Type B pancreatic cell (in vitro differentiated cells): ENCODE results near the gene FAXC. TPM values are rescaled to one million over a fixed set of nuclear protein-coding genes. Genes with fewer than 3 reads are reported as not detected.

Experiments used
- DNase-seq: peaks from one replicate; pipeline ENCODE4 v3.0.0; 2021; ENCODE audit warnings: mixed read lengths; ENCODE audit not compliant: unreplicated experiment; ENCODE audit errors: extremely low spot score
- H3K27ac Mint-ChIP-seq: 2 replicates; pipeline ENCODE4 v1.8.0; 2021; ENCODE audit warnings: mild to moderate bottlenecking, mixed read lengths
- H3K27me3 Mint-ChIP-seq: 2 replicates; pipeline ENCODE4 v1.8.0; 2021; ENCODE audit warnings: mixed read lengths
- H3K36me3 Mint-ChIP-seq: 2 replicates; pipeline ENCODE4 v1.8.0; 2021; ENCODE audit warnings: mixed read lengths
- H3K4me1 Mint-ChIP-seq: one replicate; pipeline ENCODE4 v1.8.0; 2021; ENCODE audit warnings: mixed read lengths; ENCODE audit not compliant: unreplicated experiment
- H3K4me3 Mint-ChIP-seq: 2 replicates; pipeline ENCODE4 v1.8.0; 2021; ENCODE audit warnings: mild to moderate bottlenecking, mixed read lengths
- H3K9me3 Mint-ChIP-seq: 2 replicates; pipeline ENCODE4 v1.8.0; 2021; ENCODE audit warnings: mixed read lengths
- total RNA-seq: library from RNA; stranded (reverse); gene quantifications from 2 replicates; pipeline ENCODE4 v1.2.1, GENCODE V29; 2021; ENCODE audit warnings: low replicate concordance
- TF ChIP-seq, protein P1 (sequence below): fragments of 200-600 bp; sonication (generic); conservative IDR thresholded peaks from 2 replicates; pipeline ENCODE4 v1.5.0; 2021; ENCODE audit warnings: antibody characterized with exemption, mild to moderate bottlenecking

FAXC gene
- total RNA-seq, 1 donor from 2014 or later: 12.5 TPM

DNA sequence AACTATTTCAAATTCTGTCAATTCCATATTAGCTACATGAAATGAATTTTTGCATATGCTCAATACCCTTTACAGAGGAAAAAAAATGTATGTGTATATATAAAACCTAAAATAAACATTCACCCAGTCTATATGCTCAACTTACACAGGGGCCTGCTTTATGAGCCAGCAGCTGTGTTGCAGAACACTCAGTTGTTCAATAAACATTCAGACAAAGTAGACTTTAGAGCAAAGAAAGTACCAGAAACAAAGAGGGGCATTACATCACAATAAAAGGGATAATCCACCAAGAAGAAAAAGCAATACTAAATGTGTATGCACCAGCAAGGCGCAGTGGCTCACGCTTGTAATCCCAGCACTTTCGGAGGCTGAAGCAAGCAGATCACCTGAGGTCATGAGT, 35.0 kb upstream of the FAXC start:
- Mint-ChIP-seq H3K36me3 (no peaks in the 10 kb centered on the region), H3K27ac (no peak overlapping the region), H3K9me3 (no peaks in the 10 kb centered on the region), H3K4me3 (no peak overlapping the region), H3K27me3 (no peaks in the 10 kb centered on the region), H3K4me1 (no peaks in the 10 kb centered on the region)
- DNase-seq: no peak
- TF ChIP-seq, protein P1, sequence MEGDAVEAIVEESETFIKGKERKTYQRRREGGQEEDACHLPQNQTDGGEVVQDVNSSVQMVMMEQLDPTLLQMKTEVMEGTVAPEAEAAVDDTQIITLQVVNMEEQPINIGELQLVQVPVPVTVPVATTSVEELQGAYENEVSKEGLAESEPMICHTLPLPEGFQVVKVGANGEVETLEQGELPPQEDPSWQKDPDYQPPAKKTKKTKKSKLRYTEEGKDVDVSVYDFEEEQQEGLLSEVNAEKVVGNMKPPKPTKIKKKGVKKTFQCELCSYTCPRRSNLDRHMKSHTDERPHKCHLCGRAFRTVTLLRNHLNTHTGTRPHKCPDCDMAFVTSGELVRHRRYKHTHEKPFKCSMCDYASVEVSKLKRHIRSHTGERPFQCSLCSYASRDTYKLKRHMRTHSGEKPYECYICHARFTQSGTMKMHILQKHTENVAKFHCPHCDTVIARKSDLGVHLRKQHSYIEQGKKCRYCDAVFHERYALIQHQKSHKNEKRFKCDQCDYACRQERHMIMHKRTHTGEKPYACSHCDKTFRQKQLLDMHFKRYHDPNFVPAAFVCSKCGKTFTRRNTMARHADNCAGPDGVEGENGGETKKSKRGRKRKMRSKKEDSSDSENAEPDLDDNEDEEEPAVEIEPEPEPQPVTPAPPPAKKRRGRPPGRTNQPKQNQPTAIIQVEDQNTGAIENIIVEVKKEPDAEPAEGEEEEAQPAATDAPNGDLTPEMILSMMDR: no peak

DNA sequence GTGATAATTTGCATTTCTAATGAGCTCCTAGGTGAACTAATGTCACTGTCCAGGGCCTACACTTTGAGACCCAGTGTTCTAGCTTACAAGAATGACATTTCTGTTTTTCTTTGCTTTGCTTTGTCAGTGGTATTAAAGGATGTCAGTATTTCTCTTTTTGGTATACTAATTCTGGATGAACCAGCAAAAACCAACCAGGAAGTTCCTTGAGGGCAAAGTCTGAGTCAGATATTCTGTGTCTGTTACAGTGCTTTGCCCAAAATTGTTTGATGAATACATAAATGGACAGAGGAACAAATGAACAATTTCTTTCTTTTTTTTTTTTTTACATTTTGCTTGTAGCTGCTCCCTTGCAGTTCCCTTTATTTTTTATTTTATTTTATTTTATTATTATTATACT, 29.2 kb upstream of the FAXC start:
- H3K4me3 Mint-ChIP-seq: no peak overlapping the region
- H3K36me3 Mint-ChIP-seq: no peaks in the 10 kb centered on the region
- DNase-seq: no peak
- no peak overlapping the region for H3K27ac Mint-ChIP-seq
- H3K4me1 Mint-ChIP-seq: no peaks in the 10 kb centered on the region
- no peaks in the 10 kb centered on the region for H3K9me3 Mint-ChIP-seq
- TF ChIP-seq, protein P1: no peak
- no peaks in the 10 kb centered on the region for H3K27me3 Mint-ChIP-seq

DNA sequence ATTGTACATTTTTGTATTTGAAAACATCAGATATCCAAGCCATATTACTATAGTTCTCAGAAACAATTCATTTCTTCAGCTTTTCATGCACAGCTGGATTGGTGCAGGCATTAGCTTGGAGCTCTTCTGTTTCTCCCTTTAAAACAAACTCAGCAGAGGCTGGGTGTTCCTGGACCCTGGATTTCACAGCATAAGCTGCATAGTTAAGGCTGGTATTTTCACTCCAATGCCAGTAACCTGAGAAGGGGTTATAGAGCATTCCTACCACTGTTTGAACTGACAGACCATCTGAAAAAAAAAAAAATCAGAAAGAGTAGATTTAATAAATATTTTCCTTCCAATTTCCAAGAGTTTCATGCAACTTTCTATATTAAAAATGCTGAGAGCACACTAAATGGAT, 20.1 kb upstream of the FAXC start:
- Mint-ChIP-seq H3K4me3 (no peak overlapping the region), H3K36me3 (no peaks in the 10 kb centered on the region), H3K27ac (no peak overlapping the region), H3K4me1 (peaks cover 6% of the 10 kb centered on the region), H3K9me3 (no peaks in the 10 kb centered on the region), H3K27me3 (no peaks in the 10 kb centered on the region)
- DNase-seq: no peak
- TF ChIP-seq, protein P1: no peak

GRCh38 chr6:99366852-99367251, 17.4 kb upstream of the FAXC start:
- H3K4me3 Mint-ChIP-seq: no peak overlapping the region
- no peak for DNase-seq
- peaks cover 6% of the 10 kb centered on the region for H3K4me1 Mint-ChIP-seq
- H3K27ac Mint-ChIP-seq: no peak overlapping the region
- H3K9me3 Mint-ChIP-seq: no peaks in the 10 kb centered on the region
- peaks cover under 1% of the 10 kb centered on the region for H3K27me3 Mint-ChIP-seq
- no peaks in the 10 kb centered on the region for H3K36me3 Mint-ChIP-seq
- TF ChIP-seq, protein P1: no peak

- no peaks in the 10 kb centered on the region for H3K4me1 Mint-ChIP-seq
- H3K9me3 Mint-ChIP-seq: no peaks in the 10 kb centered on the region
- peaks cover 15% of the 10 kb centered on the region for H3K27me3 Mint-ChIP-seq
- no peak overlapping the region for H3K4me3 Mint-ChIP-seq
- no peaks in the 10 kb centered on the region for H3K36me3 Mint-ChIP-seq
- DNase-seq: no peak
- no peak overlapping the region for H3K27ac Mint-ChIP-seq
- TF ChIP-seq, protein P1: no peak
Measured at GRCh38 chr6:99364026-99364425, 14.6 kb upstream of the FAXC start.

DNA sequence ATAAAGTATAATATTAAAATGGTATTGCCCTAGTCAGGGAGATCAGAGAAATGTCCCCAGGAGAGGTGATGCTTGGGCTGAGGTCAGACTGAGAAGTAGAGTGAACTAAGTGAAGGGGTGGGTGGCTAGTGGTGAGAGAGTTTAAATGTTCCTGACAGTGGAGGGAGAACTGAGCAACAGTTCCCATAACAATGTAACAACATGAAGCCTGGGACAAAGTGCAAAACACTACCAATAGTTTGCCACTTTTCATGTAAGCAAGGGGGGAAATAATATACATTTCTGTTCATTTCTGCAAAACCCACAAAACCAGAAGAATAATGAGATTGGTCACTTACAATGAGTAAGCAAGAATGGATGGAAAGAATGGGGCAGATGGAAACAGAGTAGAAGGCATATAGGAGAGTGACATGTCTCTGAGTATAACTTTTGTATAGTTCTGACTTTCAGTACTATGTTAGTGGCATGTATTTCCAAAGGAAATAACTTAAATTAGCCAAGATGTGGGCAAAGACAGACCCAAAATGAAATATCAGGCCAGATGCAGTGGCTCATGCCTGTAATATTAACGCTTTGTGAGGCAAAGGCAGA, 13.3 kb upstream of the FAXC start:
- Mint-ChIP-seq H3K27ac (no peak overlapping the region), H3K4me1 (no peaks in the 10 kb centered on the region), H3K4me3 (no peak overlapping the region), H3K36me3 (no peaks in the 10 kb centered on the region), H3K27me3 (peaks cover 18% of the 10 kb centered on the region), H3K9me3 (no peaks in the 10 kb centered on the region)
- TF ChIP-seq, protein P1: no peak
- no peak for DNase-seq
